Panc1 (cell line): ENCODE results near the gene CBARP. TPM values are rescaled to one million over a fixed set of nuclear protein-coding genes. Genes with fewer than 3 reads are reported as not detected.
A peak's percentile ranks its signal among the peaks of the same experiment; 100 is the strongest.

ENCODE experiments used
- ATAC-seq: fragments of 200-7000 bp; cut with Tn5 transposase; 2 replicates; pipeline ENCODE4 v1.9.1; 2020; ENCODE audit warnings: mild to moderate bottlenecking, moderate library complexity
- BruUV-seq: library from RNA; stranded (reverse); fragments of 400-500 nt; replicated peaks from 2 replicates; lab custom pipeline; 2021; lab: Mats Ljungman, UMichigan
- CTCF ChIA-PET: fragments of 300-600 bp; sonication (Branson Sonifier 250); formaldehyde crosslinking; loops from one replicate; lab custom pipeline; 2022; ENCODE audit warnings: antibody characterized with exemption; lab: Charles Lee
- POLR2A ChIA-PET: fragments of 300-600 bp; sonication (Branson Sonifier 250); formaldehyde crosslinking; loops from one replicate; lab custom pipeline; 2022; ENCODE audit warnings: antibody characterized with exemption; lab: Charles Lee
- DNase-seq: peaks from one replicate; pipeline ENCODE4 v3.0.0-alpha.2; 2010; ENCODE audit warnings: low read depth, low spot score
- H3K27ac ChIP-seq: 2 replicates; pipeline ENCODE4 v1.5.1; 2011; ENCODE audit warnings: mild to moderate bottlenecking, low read length, inconsistent platforms
- H3K27me3 ChIP-seq: fragments of 200-500 bp; sonication (Bioruptor generic); 2 replicates; pipeline ENCODE4 v1.6.0; 2014; ENCODE audit warnings: low read length, inconsistent platforms; ENCODE audit not compliant: control insufficient read depth, insufficient read depth
- H3K36me3 ChIP-seq: fragments of 200-500 bp; sonication (Bioruptor generic); 2 replicates; pipeline ENCODE4 v1.5.1; 2014; ENCODE audit warnings: inconsistent platforms, mild to moderate bottlenecking, low read length, moderate library complexity; ENCODE audit not compliant: control insufficient read depth, insufficient read depth
- H3K4me1 ChIP-seq: 2 replicates; pipeline ENCODE4 v1.5.1; 2011; ENCODE audit warnings: inconsistent platforms, mild to moderate bottlenecking, low read length, moderate library complexity; ENCODE audit not compliant: control insufficient read depth, insufficient read depth
- H3K4me3 ChIP-seq, 2 experiments: 2 replicates each; pipeline ENCODE4 v1.5.1; 2011 to 2012; ENCODE audit warnings: low read depth in 2 of 2, low read length in 2 of 2, mild to moderate bottlenecking in 2 of 2, inconsistent platforms in 1 of 2, moderate library complexity in 1 of 2
- H3K9me3 ChIP-seq: fragments of 200-500 bp; sonication (Bioruptor generic); 2 replicates; pipeline ENCODE4 v1.5.1; 2014; ENCODE audit warnings: low read depth, mild to moderate bottlenecking, inconsistent platforms, low read length, moderate library complexity; ENCODE audit not compliant: control insufficient read depth, insufficient read depth
- POLR2AphosphoS5 ChIP-seq: IDR thresholded peaks from 2 replicates; pipeline ENCODE4 v1.6.1; 2012; ENCODE audit warnings: mild to moderate bottlenecking, low read depth, low read length, moderate library complexity
- SIN3A ChIP-seq: IDR thresholded peaks from 2 replicates; pipeline ENCODE4 v1.6.1; 2012; ENCODE audit warnings: low read depth, mild to moderate bottlenecking, low read length, moderate library complexity, borderline replicate concordance; ENCODE audit not compliant: insufficient read depth
- TCF7L2 ChIP-seq: IDR thresholded peaks from 2 replicates; pipeline ENCODE4 v1.6.1; 2011; ENCODE audit warnings: mild to moderate bottlenecking, low read depth, low read length, inconsistent platforms
- in situ Hi-C: cut with HindIII; loops from 2 replicates; pipeline ENCODE4 v1.10.0; 2016; ENCODE audit warnings: low sequenced_read_pairs, low pct_unique_long_range_greater_than_20kb
- intact Hi-C: fragments of 100-400 bp; cut with micrococcal nuclease; formaldehyde crosslinking; loops from one replicate; pipeline ENCODE4 v1.10.0; 2022; ENCODE audit not compliant: unreplicated experiment
- total RNA-seq: library from RNA; stranded (reverse); gene quantifications from one replicate; pipeline ENCODE4 v1.2.1, GENCODE V29; 2021; ENCODE audit not compliant: unreplicated experiment
- TF ChIP-seq, protein P1 (sequence below), 2 experiments: IDR thresholded peaks; 2 replicates each; pipeline ENCODE4 v1.6.1; 2011 to 2012; ENCODE audit warnings: low read depth in 2 of 2, control low read depth in 1 of 2, low read length in 1 of 2, mild to moderate bottlenecking in 1 of 2, moderate library complexity in 1 of 2; ENCODE audit not compliant: insufficient read depth in 1 of 2
- TF ChIP-seq, protein P2 (sequence below): fragments of 450-650 bp; IDR thresholded peaks from 2 replicates; pipeline ENCODE4 v1.5.1; 2017; ENCODE audit warnings: mild to moderate bottlenecking

The CBARP gene
- total RNA-seq, 1 experiment from 2014 or later, result 14.5 TPM

DNA sequence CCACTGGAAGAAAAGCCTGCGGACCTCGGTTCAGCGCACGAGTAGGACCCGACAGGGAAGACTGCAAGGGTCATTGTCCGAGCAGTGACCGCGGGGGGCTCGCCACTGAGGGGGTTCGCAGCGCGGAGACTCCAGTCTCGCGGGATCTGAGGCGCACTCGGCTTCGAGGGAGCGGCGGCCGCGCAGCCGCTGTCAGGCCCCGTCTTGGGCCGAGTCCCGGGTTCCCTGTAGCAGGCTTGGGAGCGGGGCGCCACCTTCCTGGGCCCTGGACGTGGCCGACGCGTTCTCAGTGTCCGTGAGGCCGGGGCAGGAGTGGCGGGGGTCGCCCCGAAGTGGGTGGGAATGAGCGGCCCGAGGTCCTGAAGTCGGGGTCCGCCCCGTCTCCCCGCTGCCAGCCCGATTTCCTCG lies 37.1 kb upstream of the CBARP start:
- no peak for DNase-seq
- peak overlapping the region; percentile 49 to 62 for H3K4me3 ChIP-seq
- H3K27me3 ChIP-seq, result no peaks in the 10 kb centered on the region
- BruUV-seq, result no TSS peak
- intact Hi-C loops (loop anchor here (10.0 kb wide), 1 partner anchor 100 kb away; no protein-coding TSS in a partner anchor), in situ Hi-C loops (no loop called here)
- H3K27ac ChIP-seq, result peak overlapping the region; percentile 84
- peaks cover 30% of the 10 kb centered on the region for H3K4me1 ChIP-seq
- H3K36me3 ChIP-seq, result no peaks in the 10 kb centered on the region; the same call in 1 of the 2 replicates
- CTCF ChIA-PET, result interaction anchor here (0.5 kb wide), 1 partner anchor 8 kb away, joined by 8 read pairs; no protein-coding TSS in a partner anchor
- no peaks in the 10 kb centered on the region for H3K9me3 ChIP-seq
- POLR2A ChIA-PET, result no interaction called here
- TF ChIP-seq TCF7L2, result no peak
- no peak for TF ChIP-seq POLR2AphosphoS5
- TF ChIP-seq SIN3A, result no peak; the same call in 1 of the 2 replicates
- TF ChIP-seq, protein P1, sequence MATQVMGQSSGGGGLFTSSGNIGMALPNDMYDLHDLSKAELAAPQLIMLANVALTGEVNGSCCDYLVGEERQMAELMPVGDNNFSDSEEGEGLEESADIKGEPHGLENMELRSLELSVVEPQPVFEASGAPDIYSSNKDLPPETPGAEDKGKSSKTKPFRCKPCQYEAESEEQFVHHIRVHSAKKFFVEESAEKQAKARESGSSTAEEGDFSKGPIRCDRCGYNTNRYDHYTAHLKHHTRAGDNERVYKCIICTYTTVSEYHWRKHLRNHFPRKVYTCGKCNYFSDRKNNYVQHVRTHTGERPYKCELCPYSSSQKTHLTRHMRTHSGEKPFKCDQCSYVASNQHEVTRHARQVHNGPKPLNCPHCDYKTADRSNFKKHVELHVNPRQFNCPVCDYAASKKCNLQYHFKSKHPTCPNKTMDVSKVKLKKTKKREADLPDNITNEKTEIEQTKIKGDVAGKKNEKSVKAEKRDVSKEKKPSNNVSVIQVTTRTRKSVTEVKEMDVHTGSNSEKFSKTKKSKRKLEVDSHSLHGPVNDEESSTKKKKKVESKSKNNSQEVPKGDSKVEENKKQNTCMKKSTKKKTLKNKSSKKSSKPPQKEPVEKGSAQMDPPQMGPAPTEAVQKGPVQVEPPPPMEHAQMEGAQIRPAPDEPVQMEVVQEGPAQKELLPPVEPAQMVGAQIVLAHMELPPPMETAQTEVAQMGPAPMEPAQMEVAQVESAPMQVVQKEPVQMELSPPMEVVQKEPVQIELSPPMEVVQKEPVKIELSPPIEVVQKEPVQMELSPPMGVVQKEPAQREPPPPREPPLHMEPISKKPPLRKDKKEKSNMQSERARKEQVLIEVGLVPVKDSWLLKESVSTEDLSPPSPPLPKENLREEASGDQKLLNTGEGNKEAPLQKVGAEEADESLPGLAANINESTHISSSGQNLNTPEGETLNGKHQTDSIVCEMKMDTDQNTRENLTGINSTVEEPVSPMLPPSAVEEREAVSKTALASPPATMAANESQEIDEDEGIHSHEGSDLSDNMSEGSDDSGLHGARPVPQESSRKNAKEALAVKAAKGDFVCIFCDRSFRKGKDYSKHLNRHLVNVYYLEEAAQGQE (IDR thresholded peaks at IDR 0.05; ENCODE audit: insufficient read depth in 1 of 2, low read depth in 2 of 2, low read length in 1 of 2), result no peak
- TF ChIP-seq, protein P2, sequence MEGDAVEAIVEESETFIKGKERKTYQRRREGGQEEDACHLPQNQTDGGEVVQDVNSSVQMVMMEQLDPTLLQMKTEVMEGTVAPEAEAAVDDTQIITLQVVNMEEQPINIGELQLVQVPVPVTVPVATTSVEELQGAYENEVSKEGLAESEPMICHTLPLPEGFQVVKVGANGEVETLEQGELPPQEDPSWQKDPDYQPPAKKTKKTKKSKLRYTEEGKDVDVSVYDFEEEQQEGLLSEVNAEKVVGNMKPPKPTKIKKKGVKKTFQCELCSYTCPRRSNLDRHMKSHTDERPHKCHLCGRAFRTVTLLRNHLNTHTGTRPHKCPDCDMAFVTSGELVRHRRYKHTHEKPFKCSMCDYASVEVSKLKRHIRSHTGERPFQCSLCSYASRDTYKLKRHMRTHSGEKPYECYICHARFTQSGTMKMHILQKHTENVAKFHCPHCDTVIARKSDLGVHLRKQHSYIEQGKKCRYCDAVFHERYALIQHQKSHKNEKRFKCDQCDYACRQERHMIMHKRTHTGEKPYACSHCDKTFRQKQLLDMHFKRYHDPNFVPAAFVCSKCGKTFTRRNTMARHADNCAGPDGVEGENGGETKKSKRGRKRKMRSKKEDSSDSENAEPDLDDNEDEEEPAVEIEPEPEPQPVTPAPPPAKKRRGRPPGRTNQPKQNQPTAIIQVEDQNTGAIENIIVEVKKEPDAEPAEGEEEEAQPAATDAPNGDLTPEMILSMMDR, result no peak
- peak; percentile 15; the same call in 1 of the 2 replicates for ATAC-seq

DNA sequence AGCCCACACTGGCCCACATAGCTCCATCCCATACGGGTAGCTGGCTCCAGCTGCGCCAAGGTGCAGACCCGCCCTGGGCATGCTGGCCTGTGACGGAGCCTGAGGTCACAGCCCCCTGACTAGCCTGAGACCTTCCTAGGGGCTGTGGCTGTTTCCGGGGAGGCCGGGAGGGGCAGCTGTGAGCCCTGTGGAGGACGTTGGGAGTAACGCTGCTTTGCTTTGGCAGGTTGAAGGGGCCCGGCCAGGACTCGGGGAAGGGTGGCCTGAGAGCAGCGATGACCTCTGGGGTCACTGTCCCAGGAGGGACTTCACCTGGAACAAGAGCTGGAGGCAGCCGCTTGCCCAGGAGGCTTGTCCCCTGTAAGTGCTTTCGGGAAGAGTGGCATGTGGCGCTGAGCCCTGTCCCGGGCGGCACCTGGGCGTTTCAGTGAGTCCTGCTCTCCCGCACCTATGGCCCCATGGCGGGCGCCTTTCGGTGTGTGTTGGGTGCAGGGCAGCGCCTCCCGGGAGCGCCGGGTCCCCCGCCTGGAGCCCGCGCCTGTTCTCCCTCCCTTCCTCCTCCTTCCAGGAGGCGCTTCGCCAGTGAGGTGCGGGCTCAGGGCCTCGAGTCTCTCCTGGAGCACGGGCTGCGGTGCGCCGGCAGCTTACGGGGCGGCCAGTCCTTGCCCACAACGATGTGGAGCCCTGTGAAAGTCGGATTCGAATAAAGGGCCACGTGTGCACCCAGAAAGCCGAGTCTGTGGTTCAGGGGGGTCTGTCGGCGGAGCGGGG lies 36.5 kb upstream of the CBARP start:
- CTCF ChIA-PET, result no interaction called here
- Histone ChIP-seq H3K9me3 (no peaks in the 10 kb centered on the region), H3K36me3 (no peaks in the 10 kb centered on the region; the same call in 1 of the 2 replicates), H3K27ac (peak overlapping the region; percentile 84), H3K4me3 (peak overlapping the region; percentile 49 to 62), H3K4me1 (peaks cover 30% of the 10 kb centered on the region), H3K27me3 (no peaks in the 10 kb centered on the region)
- no peak for ATAC-seq
- no TSS peak for BruUV-seq
- in situ Hi-C loops (no loop called here), intact Hi-C loops (loop anchor here (10.0 kb wide), 1 partner anchor 101 kb away; no protein-coding TSS in a partner anchor)
- POLR2A ChIA-PET, result no interaction called here
- TF ChIP-seq SIN3A (0 out of 2 replicates have a peak, but pooled peaks have one; percentile 2), POLR2AphosphoS5 (no peak)
- TF ChIP-seq, protein P1 (IDR thresholded peaks at IDR 0.05; ENCODE audit: insufficient read depth in 1 of 2, low read depth in 2 of 2, low read length in 1 of 2), result no peak
- DNase-seq, result no peak
